Ovary (tissue), 3 donors: ENCODE results near the gene KLHL25.

Source experiments
- EP300 ChIP-seq: sonication (generic); formaldehyde crosslinking; IDR thresholded peaks from one replicate; pipeline ENCODE4 v1.6.1; 2017; ENCODE audit warnings: antibody characterized with exemption
- POLR2A ChIP-seq: fragments of 450-650 bp; IDR thresholded peaks from one replicate; pipeline ENCODE4 v1.6.1; 2017; ENCODE audit warnings: antibody characterized with exemption, mild to moderate bottlenecking, moderate library complexity
- TF ChIP-seq, protein P1 (sequence below), 3 donors: fragments of 450-650 bp in 2 of 3; fragments of 200-600 bp in 1 of 3; IDR thresholded peaks; one replicate each; pipeline versions ENCODE4 v1.5.1 to v1.8.0; 2016 to 2022; ENCODE audit warnings: antibody characterized with exemption in 3 of 3, mild to moderate bottlenecking in 1 of 3
- donor health status: DM: no; HTN: no; CAD: no.

DNA sequence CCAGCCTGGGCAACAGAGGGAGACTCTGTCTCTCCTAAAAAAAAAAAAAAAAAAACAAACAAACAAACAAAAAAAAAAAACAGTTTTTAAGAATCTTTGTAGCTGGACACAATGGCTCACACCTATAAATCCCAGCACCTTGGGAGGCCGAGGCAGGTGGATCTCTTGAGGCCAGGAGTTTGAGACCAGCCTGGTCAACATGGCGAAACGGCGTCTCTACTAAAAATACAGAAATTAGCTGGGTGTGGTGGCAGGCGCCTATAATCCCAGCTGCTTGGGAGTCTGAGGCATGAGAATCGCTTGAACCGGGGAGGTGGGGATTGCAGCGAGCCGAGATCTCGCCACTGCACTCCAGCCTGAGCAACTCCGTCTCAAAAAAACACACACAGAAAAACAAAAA, 53.1 kb downstream of the KLHL25 start:
- TF ChIP-seq, protein P1, sequence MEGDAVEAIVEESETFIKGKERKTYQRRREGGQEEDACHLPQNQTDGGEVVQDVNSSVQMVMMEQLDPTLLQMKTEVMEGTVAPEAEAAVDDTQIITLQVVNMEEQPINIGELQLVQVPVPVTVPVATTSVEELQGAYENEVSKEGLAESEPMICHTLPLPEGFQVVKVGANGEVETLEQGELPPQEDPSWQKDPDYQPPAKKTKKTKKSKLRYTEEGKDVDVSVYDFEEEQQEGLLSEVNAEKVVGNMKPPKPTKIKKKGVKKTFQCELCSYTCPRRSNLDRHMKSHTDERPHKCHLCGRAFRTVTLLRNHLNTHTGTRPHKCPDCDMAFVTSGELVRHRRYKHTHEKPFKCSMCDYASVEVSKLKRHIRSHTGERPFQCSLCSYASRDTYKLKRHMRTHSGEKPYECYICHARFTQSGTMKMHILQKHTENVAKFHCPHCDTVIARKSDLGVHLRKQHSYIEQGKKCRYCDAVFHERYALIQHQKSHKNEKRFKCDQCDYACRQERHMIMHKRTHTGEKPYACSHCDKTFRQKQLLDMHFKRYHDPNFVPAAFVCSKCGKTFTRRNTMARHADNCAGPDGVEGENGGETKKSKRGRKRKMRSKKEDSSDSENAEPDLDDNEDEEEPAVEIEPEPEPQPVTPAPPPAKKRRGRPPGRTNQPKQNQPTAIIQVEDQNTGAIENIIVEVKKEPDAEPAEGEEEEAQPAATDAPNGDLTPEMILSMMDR (IDR thresholded peaks at IDR 0.05), result no peak
- TF ChIP-seq EP300, result no peak
- TF ChIP-seq POLR2A, result no peak
